Adrenal gland (tissue), 12 donors: ENCODE measurements around the gene PPP1R9A. TPM values are rescaled to one million over a fixed set of nuclear protein-coding genes. Genes with fewer than 3 reads are reported as not detected.

Experiments
- DNase-seq, 7 donors: peaks; one replicate each; pipeline ENCODE4 v3.0.0-alpha.2; 2019 to 2020
- H3K27ac ChIP-seq, 5 donors: fragments of 200-600 bp; sonication (generic) in 4 of 5; 1 replicate in 3 of 5; 2 replicates in 2 of 5; pipeline versions ENCODE4 v1.5.1 to v1.8.0; 2016 to 2020; ENCODE audit warnings: mild to moderate bottlenecking in 1 of 5
- H3K27me3 ChIP-seq: fragments of 200-600 bp; 2 replicates; pipeline ENCODE4 v1.8.0; 2021
- H3K36me3 ChIP-seq, 2 donors: fragments of 200-600 bp; replicated peaks in 1 of 2; 1 replicate in 1 of 2; 2 replicates in 1 of 2; pipeline versions ENCODE4 v1.5.1 to v1.8.0; 2018 to 2022
- H3K4me1 ChIP-seq, 2 donors: fragments of 200-600 bp; replicated peaks in 1 of 2; 1 replicate in 1 of 2; 2 replicates in 1 of 2; pipeline versions ENCODE4 v1.5.1 to v1.8.0; 2018 to 2021
- H3K4me3 ChIP-seq, 4 donors: fragments of 200-600 bp; sonication (generic) in 3 of 4; one replicate each; pipeline ENCODE4 v1.5.1; 2016 to 2018
- H3K9me3 ChIP-seq, 3 donors: fragments of 200-600 bp; sonication (generic) in 1 of 3; replicated peaks in 1 of 3; 1 replicate in 2 of 3; 2 replicates in 1 of 3; pipeline versions ENCODE4 v1.5.1 to v1.8.0; 2016 to 2021
- CTCF ChIP-seq, 6 experiments: fragments of 450-650 bp in 4 of 6; fragments of 200-600 bp in 2 of 6; sonication (generic) in 1 of 6; IDR thresholded peaks; 1 replicate in 5 of 6; 2 replicates in 1 of 6; pipeline versions ENCODE4 v1.5.1 to v1.8.0; 2016 to 2021; ENCODE audit warnings: antibody characterized with exemption in 6 of 6, mild to moderate bottlenecking in 2 of 6, moderate library complexity in 1 of 6
- POLR2A ChIP-seq, 2 donors: fragments of 450-650 bp; IDR thresholded peaks; one replicate each; pipeline ENCODE4 v1.6.1; 2017; ENCODE audit warnings: antibody characterized with exemption in 2 of 2, mild to moderate bottlenecking in 2 of 2, moderate library complexity in 1 of 2
- WGBS, 4 donors: extraction: QIAGEN DNeasy Blood & Tissue Kit in 2 of 4; methylation state at CpG; one replicate each; pipeline versions ENCODE4 v1.1.5 to v1.1.7; 2013 to 2017; 5-methylcytosine and 5-hydroxymethylcytosine counted together
- intact Hi-C, 2 donors: fragments of 100-400 bp; cut with DNase I; formaldehyde crosslinking; loops; one replicate each; pipeline versions ENCODE4 v1.14.1 to v1.15.0; 2022 to 2023
- polyA plus RNA-seq, 3 donors: library from polyadenylated mRNA; stranded (reverse); fragments of 200-250 nt in 2 of 3; fragments of 350-450 nt in 1 of 3; fragmentation: Illumina TruSeq in 1 of 3; extraction: RNeasy Lipid Tissue Mini Kit (QIAGEN cat#74804) in 1 of 3; gene quantifications; one replicate each; pipeline ENCODE4 v1.2.3, GENCODE V29; 2013 to 2014
- total RNA-seq, 9 donors: library from RNA; depleted of rRNA in 4 of 9; stranded (reverse); fragments of >200 nt in 4 of 9; fragments of 120-200 nt in 1 of 9; fragmentation: NEBNext Ultra II Directional in 1 of 9; extraction: Animal tissue kit (Norgen Biotek cat#: 25700) in 1 of 9; gene quantifications; one replicate each; pipeline versions ENCODE4 v1.1.0 to v1.2.4, GENCODE V29; 2013 to 2023
- donor health status: healthy with polysubstance abuse.
- donor health status: Bipolar disorder and iron deficiency.
- donor health status: DM: yes; HTN: yes; CAD: no.
- donor health status: DM: no; HTN: no; CAD: no.
- donor health status: DM: no; HTN: no; CAD: no.
- donor health status: DM: yes; HTN: yes; CAD: no.

PPP1R9A gene
- total and polyA plus RNA-seq, 12 donors, result 7.2 to 86.0 (median 40.6) TPM

- Histone ChIP-seq H3K4me3 (no peak overlapping the region), H3K9me3 (no peaks in the 10 kb centered on the region), H3K36me3 (no peaks in the 10 kb centered on the region), H3K27me3 (no peaks in the 10 kb centered on the region), H3K4me1 (peaks cover 0 to 7% of the 10 kb centered on the region in 2 donors), H3K27ac (no peak overlapping the region)
- WGBS, 4 donors, result 48 to 53% (median 50%) methylated on average over 4 of the region's 4 CpGs
- DNase-seq, result no peak
- intact Hi-C loops, result no loop called here
- no peak for TF ChIP-seq POLR2A (IDR thresholded peaks at IDR 0.05)
- no peak for TF ChIP-seq CTCF (IDR thresholded peaks at IDR 0.05)
These were observed 181.3 kb downstream of the PPP1R9A start for GRCh38 chr7:95088536-95089215.

- peaks cover 0 to 7% of the 10 kb centered on the region in 2 donors for H3K4me1 ChIP-seq
- no peak overlapping the region for H3K27ac ChIP-seq
- WGBS, 4 donors, result 78 to 83% (median 80%) methylated on average over 4 of the region's 4 CpGs
- DNase-seq, result no peak
- intact Hi-C loops, result no loop called here
- no peak overlapping the region for H3K4me3 ChIP-seq
- TF ChIP-seq POLR2A (IDR thresholded peaks at IDR 0.05) (no peak), CTCF (IDR thresholded peaks at IDR 0.05) (no peak)
- no peaks in the 10 kb centered on the region for H3K27me3 ChIP-seq
- no peaks in the 10 kb centered on the region for H3K9me3 ChIP-seq
- no peaks in the 10 kb centered on the region for H3K36me3 ChIP-seq
These were observed 182.3 kb downstream of the PPP1R9A start for GRCh38 chr7:95089414-95090315.

GRCh38 chr7:95092324-95092723 is 184.9 kb downstream of the PPP1R9A start:
- intact Hi-C loops, result no loop called here
- no peak overlapping the region for H3K4me3 ChIP-seq
- 32 to 52% (median 38%) methylated on average over 1 of the region's 1 CpG for WGBS, 4 donors
- no peaks in the 10 kb centered on the region for H3K27me3 ChIP-seq
- H3K9me3 ChIP-seq, result no peaks in the 10 kb centered on the region
- TF ChIP-seq POLR2A (IDR thresholded peaks at IDR 0.05), result no peak
- no peak for TF ChIP-seq CTCF (IDR thresholded peaks at IDR 0.05)
- peak in 6 of 7 donors; percentile 41 to 71 (median 54) for DNase-seq
- no peaks in the 10 kb centered on the region for H3K36me3 ChIP-seq
- H3K27ac ChIP-seq, result no peak overlapping the region
- H3K4me1 ChIP-seq, result peaks cover 8 to 22% of the 10 kb centered on the region in 2 donors

- no peak for DNase-seq
- 20 to 21% (median 20%) methylated on average over 2 of the region's 2 CpGs for WGBS, 4 donors
- no peaks in the 10 kb centered on the region for H3K36me3 ChIP-seq
- TF ChIP-seq CTCF (IDR thresholded peaks at IDR 0.05), result no peak
- no peak for TF ChIP-seq POLR2A (IDR thresholded peaks at IDR 0.05)
- H3K27me3 ChIP-seq, result no peaks in the 10 kb centered on the region
- no peaks in the 10 kb centered on the region for H3K9me3 ChIP-seq
- peaks cover 8 to 15% of the 10 kb centered on the region in 2 donors for H3K4me1 ChIP-seq
- no peak overlapping the region for H3K27ac ChIP-seq
- intact Hi-C loops, result no loop called here
- H3K4me3 ChIP-seq, result no peak overlapping the region
These were observed 188.0 kb downstream of the PPP1R9A start for GRCh38 chr7:95095259-95095965.
